ENCODE data around the gene SLC25A26. TPM values are rescaled to one million over a fixed set of nuclear protein-coding genes. Genes with fewer than 3 reads are reported as not detected.
A peak's percentile ranks its signal among the peaks of the same experiment; 100 is the strongest.

Gene SLC25A26
- total and polyA plus RNA-seq, 8 donors = 5.1 to 13.6 (median 9.9) TPM

DNA sequence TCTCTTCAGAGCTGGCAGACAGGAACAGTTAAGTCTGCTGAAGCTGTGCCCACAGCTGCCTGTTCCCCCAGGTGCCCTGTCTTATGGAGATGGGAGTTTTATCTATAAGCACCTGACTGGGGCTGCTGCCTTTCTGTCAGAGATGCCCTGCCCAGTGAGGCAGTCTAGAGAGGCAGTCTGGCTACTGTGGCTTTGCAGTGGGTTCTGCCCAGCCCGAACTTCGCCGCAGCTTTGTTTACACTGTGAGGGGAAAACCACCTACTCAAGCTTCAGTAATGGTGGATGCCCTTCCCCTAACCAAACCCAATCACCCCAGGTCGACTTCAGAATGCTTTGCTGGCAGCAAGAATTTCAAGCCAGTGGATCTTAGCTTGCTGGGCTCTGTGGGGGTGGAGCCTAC, 91.2 kb downstream of the SLC25A26 start:
- H3K4me1 ChIP-seq = no peaks in the 10 kb centered on the region
- WGBS, 2 donors = 87 to 98% methylated on average over 4 of the region's 4 CpGs
- TF ChIP-seq, protein P1, sequence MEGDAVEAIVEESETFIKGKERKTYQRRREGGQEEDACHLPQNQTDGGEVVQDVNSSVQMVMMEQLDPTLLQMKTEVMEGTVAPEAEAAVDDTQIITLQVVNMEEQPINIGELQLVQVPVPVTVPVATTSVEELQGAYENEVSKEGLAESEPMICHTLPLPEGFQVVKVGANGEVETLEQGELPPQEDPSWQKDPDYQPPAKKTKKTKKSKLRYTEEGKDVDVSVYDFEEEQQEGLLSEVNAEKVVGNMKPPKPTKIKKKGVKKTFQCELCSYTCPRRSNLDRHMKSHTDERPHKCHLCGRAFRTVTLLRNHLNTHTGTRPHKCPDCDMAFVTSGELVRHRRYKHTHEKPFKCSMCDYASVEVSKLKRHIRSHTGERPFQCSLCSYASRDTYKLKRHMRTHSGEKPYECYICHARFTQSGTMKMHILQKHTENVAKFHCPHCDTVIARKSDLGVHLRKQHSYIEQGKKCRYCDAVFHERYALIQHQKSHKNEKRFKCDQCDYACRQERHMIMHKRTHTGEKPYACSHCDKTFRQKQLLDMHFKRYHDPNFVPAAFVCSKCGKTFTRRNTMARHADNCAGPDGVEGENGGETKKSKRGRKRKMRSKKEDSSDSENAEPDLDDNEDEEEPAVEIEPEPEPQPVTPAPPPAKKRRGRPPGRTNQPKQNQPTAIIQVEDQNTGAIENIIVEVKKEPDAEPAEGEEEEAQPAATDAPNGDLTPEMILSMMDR (IDR thresholded peaks at IDR 0.05) = no peak
- ATAC-seq (no peak), FAIRE-seq (no peak), DNase-seq (no peak)
- H3K9me3 ChIP-seq = no peaks in the 10 kb centered on the region
- no peaks in the 10 kb centered on the region for H3K36me3 ChIP-seq
- H3K27ac ChIP-seq = no peak overlapping the region
- intact Hi-C loops (cut with DNase I) = no loop called here
- H3K27me3 ChIP-seq = no peaks in the 10 kb centered on the region
- H3K4me3 ChIP-seq = no peak overlapping the region

DNA sequence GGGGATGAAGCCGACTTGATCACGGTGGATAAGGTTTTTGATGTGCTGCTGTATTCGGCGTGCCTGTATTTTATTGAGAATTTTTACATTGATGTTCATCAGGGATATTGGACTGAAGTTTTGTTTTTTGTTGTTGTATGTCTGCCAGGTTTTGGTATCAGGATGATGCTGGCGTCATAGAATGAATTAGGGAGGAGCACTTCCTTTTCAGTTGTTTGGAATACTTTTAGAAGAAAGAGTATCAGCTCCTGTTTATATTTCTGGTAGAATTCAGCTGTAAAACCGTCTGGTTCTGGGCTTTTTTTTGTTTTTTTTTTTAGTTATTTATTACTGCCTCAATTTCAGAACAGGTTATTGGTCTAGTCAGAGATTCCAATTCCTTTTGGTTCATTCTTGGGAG, 93.7 kb downstream of the SLC25A26 start:
- DNase-seq (no peak), FAIRE-seq (no peak), ATAC-seq (no peak)
- no peak overlapping the region for H3K4me3 ChIP-seq
- no peaks in the 10 kb centered on the region for H3K9me3 ChIP-seq
- H3K4me1 ChIP-seq = no peaks in the 10 kb centered on the region
- intact Hi-C loops (cut with DNase I) = no loop called here
- H3K27me3 ChIP-seq = no peaks in the 10 kb centered on the region
- WGBS, 2 donors = 85 to 90% methylated on average over 6 of the region's 6 CpGs
- TF ChIP-seq, protein P1 (IDR thresholded peaks at IDR 0.05) = no peak
- no peak overlapping the region for H3K27ac ChIP-seq
- no peaks in the 10 kb centered on the region for H3K36me3 ChIP-seq

DNA sequence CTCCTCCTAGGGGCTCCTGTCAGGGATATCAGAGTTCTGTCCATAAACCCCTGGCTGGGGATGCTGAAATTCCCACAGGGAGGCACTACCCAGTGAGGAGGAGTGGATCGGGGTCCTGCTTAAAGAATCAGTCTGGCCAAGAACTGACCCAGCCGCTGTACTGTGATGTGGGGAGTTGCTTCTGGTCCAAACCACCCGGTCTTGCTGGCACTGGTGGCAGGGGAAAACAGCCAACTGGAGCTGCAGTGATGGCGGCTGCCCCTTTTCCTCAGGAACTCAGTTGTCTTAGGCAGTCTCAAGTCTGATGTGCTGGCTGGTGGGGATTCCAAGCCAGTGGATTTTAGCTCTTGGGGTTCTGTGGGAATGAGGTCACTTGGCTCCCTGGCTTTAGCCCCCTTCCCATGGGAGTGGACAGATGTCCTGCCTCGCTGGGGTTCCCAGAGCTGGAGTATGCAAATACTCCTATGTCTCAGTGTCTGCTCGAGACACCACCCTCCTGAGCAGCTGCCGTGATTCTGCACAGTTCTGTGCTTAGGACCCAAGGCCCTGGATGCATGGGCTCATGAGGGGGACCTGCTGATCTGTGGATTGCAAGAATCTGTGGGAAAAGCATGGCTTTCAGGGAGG, 97.1 kb downstream of the SLC25A26 start:
- WGBS, 2 donors = 62 to 63% methylated on average over 7 of the region's 7 CpGs
- ATAC-seq (peak; percentile 25 to 46 (median 32)), DNase-seq (no peak), FAIRE-seq (no peak)
- Histone ChIP-seq H3K36me3 (no peaks in the 10 kb centered on the region), H3K27me3 (no peaks in the 10 kb centered on the region), H3K27ac (no peak overlapping the region), H3K4me3 (no peak overlapping the region), H3K4me1 (no peaks in the 10 kb centered on the region), H3K9me3 (no peaks in the 10 kb centered on the region)
- TF ChIP-seq, protein P1 (IDR thresholded peaks at IDR 0.05) = no peak
- intact Hi-C loops (cut with DNase I) = no loop called here

DNA sequence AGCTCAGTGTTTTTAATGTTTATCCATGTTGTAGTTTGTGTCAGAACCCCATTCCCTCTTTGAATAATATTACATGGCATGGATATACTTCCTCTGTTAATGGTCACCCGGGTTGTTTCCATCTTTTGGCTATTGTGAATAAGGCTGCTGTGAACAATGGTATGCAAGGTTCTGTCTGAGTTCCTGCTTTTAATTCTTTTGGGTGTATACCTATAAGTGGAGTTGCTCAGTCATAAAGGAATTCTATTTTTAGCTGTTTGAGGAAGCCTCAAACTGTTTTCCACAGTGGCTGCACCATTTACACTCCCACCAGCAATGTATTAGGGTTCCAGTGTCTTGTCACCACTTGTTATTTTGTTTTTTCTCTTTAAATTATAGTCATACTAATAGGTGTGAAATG, 99.6 kb downstream of the SLC25A26 start:
- no peak for ATAC-seq
- no peak for DNase-seq

DNA sequence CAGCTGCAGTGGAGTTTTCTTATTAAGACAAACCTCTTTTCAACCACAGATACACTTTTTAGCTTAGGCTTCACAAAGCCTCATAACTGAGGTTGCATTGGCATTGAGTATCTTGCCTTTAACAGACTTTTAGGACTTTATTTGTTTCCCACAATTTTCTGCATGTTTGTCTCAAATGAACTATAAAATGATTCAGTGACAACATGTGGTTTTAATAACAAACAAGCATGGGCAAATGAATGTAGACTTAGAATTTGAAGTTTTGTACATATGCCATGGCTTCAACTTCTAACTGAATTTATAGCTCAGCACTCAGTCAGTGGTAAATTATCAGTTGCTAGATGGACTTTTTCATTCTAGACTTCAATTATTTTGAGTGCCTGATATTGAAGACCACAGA, 101.6 kb downstream of the SLC25A26 start:
- Histone ChIP-seq H3K4me3 (no peak overlapping the region), H3K27me3 (no peaks in the 10 kb centered on the region), H3K4me1 (no peaks in the 10 kb centered on the region), H3K27ac (no peak overlapping the region), H3K36me3 (no peaks in the 10 kb centered on the region), H3K9me3 (no peaks in the 10 kb centered on the region)
- no peak for FAIRE-seq
- TF ChIP-seq, protein P1 (IDR thresholded peaks at IDR 0.05) = no peak
- DNase-seq = no peak
- ATAC-seq = no peak
- intact Hi-C loops (cut with DNase I) = no loop called here

More for the DNA sequence above, 99.6 kb downstream of the SLC25A26 start:
- no peaks in the 10 kb centered on the region for H3K27me3 ChIP-seq
- FAIRE-seq = no peak
- H3K4me3 ChIP-seq = no peak overlapping the region
- intact Hi-C loops (cut with DNase I) = no loop called here
- H3K4me1 ChIP-seq = no peaks in the 10 kb centered on the region
- H3K27ac ChIP-seq = no peak overlapping the region
- TF ChIP-seq, protein P1 (IDR thresholded peaks at IDR 0.05) = no peak
- H3K9me3 ChIP-seq = no peaks in the 10 kb centered on the region
- WGBS, 2 donors = 71 to 75% methylated on average over 1 of the region's 1 CpG
- no peaks in the 10 kb centered on the region for H3K36me3 ChIP-seq

All from pancreas (tissue), 10 donors.